MM.1S (cell line): ENCODE results near the gene MYD88.

Experiments
- DNase-seq: peaks from one replicate; pipeline ENCODE4 v3.0.0-alpha.2; 2015
- H2AFZ ChIP-seq: fragments of 300-600 bp; sonication (generic); 2 replicates; pipeline ENCODE4 v1.6.0; 2016; ENCODE audit warnings: antibody characterized with exemption, low read length
- H3F3A ChIP-seq: fragments of 300-600 bp; sonication (generic); 2 replicates; pipeline ENCODE4 v1.6.1; 2016; ENCODE audit warnings: mild to moderate bottlenecking, antibody characterized with exemption, low read length, moderate library complexity, mixed read lengths; ENCODE audit not compliant: insufficient read depth
- H3K27ac ChIP-seq: fragments of 300-600 bp; sonication (generic); 2 replicates; pipeline ENCODE4 v1.5.1; 2016; ENCODE audit warnings: mild to moderate bottlenecking, low read length
- H3K27me3 ChIP-seq: fragments of 300-600 bp; sonication (generic); replicated peaks from 2 replicates; pipeline ENCODE4 v1.6.0; 2016; ENCODE audit warnings: low read length; ENCODE audit not compliant: insufficient read depth
- H3K36me3 ChIP-seq: fragments of 300-600 bp; sonication (generic); replicated peaks from 2 replicates; pipeline ENCODE4 v1.6.1; 2016; ENCODE audit warnings: mild to moderate bottlenecking, low read length, mixed read lengths; ENCODE audit not compliant: insufficient read depth
- H3K4me1 ChIP-seq: fragments of 300-600 bp; sonication (generic); 2 replicates; pipeline ENCODE4 v1.6.1; 2016; ENCODE audit warnings: low read length, mixed read lengths
- H3K4me2 ChIP-seq: fragments of 300-600 bp; sonication (generic); 2 replicates; pipeline ENCODE4 v1.6.0; 2016; ENCODE audit warnings: low read depth, low read length
- H3K4me3 ChIP-seq: fragments of 300-600 bp; sonication (generic); 2 replicates; pipeline ENCODE4 v1.5.1; 2016; ENCODE audit warnings: low read length, mixed read lengths
- H3K79me2 ChIP-seq: fragments of 300-600 bp; sonication (generic); 2 replicates; pipeline ENCODE4 v1.6.1; 2016; ENCODE audit warnings: mixed run types, low read length, mixed read lengths
- H3K9ac ChIP-seq: fragments of 300-600 bp; sonication (generic); 2 replicates; pipeline ENCODE4 v1.6.1; 2016; ENCODE audit warnings: low read length, mixed read lengths
- H3K9me2 ChIP-seq: fragments of 300-600 bp; sonication (generic); replicated peaks from 2 replicates; pipeline ENCODE4 v1.6.1; 2016; ENCODE audit warnings: mild to moderate bottlenecking, low read length, mixed read lengths; ENCODE audit not compliant: insufficient read depth
- H3K9me3 ChIP-seq: fragments of 300-600 bp; sonication (generic); replicated peaks from 2 replicates; pipeline ENCODE4 v1.6.1; 2016; ENCODE audit warnings: mild to moderate bottlenecking, low read length, mixed read lengths; ENCODE audit not compliant: insufficient read depth
- H4K20me1 ChIP-seq: fragments of 300-600 bp; sonication (generic); 2 replicates; pipeline ENCODE4 v1.6.1; 2016; ENCODE audit warnings: mild to moderate bottlenecking, low read length, moderate library complexity, mixed read lengths; ENCODE audit not compliant: insufficient read depth
- CTCF ChIP-seq: fragments of 300-600 bp; sonication (generic); IDR thresholded peaks from 2 replicates; pipeline ENCODE4 v1.5.1; 2016; ENCODE audit warnings: antibody characterized with exemption, low read length, mixed read lengths
- EZH2 ChIP-seq: fragments of 300-600 bp; sonication (generic); optimal IDR thresholded peaks from 2 replicates; pipeline ENCODE3; 2017; ENCODE audit warnings: low read depth, mild to moderate bottlenecking, antibody characterized with exemption, low read length, mixed read lengths
- EZH2phosphoT487 ChIP-seq: fragments of 300-600 bp; sonication (generic); IDR thresholded peaks from 2 replicates; pipeline ENCODE4 v1.6.1; 2018; ENCODE audit warnings: antibody characterized with exemption, low read length

MYD88 gene

GRCh38 chr3:38151667-38152265 is 13.3 kb downstream of the MYD88 start:
- TF ChIP-seq CTCF = no peak
- TF ChIP-seq EZH2phosphoT487 = no peak
- TF ChIP-seq EZH2 = no peak
- Histone ChIP-seq H3K4me1 (no peaks in the 10 kb centered on the region), H3K9me3 (no peaks in the 10 kb centered on the region), H3K36me3 (no peaks in the 10 kb centered on the region), H3F3A (no peaks in the 10 kb centered on the region), H3K4me3 (no peak overlapping the region), H3K27ac (no peak overlapping the region), H3K9ac (no peak overlapping the region), H4K20me1 (no peaks in the 10 kb centered on the region), H3K4me2 (no peak overlapping the region), H3K79me2 (no peaks in the 10 kb centered on the region), H3K9me2 (no peaks in the 10 kb centered on the region), H3K27me3 (no peaks in the 10 kb centered on the region), H2AFZ (no peak overlapping the region)
- no peak for DNase-seq

GRCh38 chr3:38152609-38153008 is 14.1 kb downstream of the MYD88 start:
- no peak for DNase-seq
- Histone ChIP-seq H4K20me1 (no peaks in the 10 kb centered on the region), H3K4me2 (no peak overlapping the region), H3K27me3 (no peaks in the 10 kb centered on the region), H2AFZ (no peak overlapping the region), H3K36me3 (no peaks in the 10 kb centered on the region), H3F3A (no peaks in the 10 kb centered on the region), H3K79me2 (no peaks in the 10 kb centered on the region), H3K9me2 (no peaks in the 10 kb centered on the region), H3K9me3 (no peaks in the 10 kb centered on the region), H3K4me3 (no peak overlapping the region), H3K27ac (no peak overlapping the region), H3K9ac (no peak overlapping the region), H3K4me1 (no peaks in the 10 kb centered on the region)
- TF ChIP-seq EZH2phosphoT487 (no peak), CTCF (no peak), EZH2 (no peak)

GRCh38 chr3:38153221-38153620 is 14.8 kb downstream of the MYD88 start:
- Histone ChIP-seq H3K27me3 (no peaks in the 10 kb centered on the region), H3K9me3 (no peaks in the 10 kb centered on the region), H3K4me2 (no peak overlapping the region), H3F3A (no peaks in the 10 kb centered on the region), H4K20me1 (no peaks in the 10 kb centered on the region), H3K4me3 (no peak overlapping the region), H2AFZ (no peak overlapping the region), H3K4me1 (no peaks in the 10 kb centered on the region), H3K36me3 (no peaks in the 10 kb centered on the region), H3K27ac (no peak overlapping the region), H3K9ac (no peak overlapping the region), H3K9me2 (no peaks in the 10 kb centered on the region), H3K79me2 (no peaks in the 10 kb centered on the region)
- no peak for DNase-seq
- no peak for TF ChIP-seq CTCF
- no peak for TF ChIP-seq EZH2phosphoT487
- no peak for TF ChIP-seq EZH2
